ENCODE measurements around the gene MEIOB.

The MEIOB gene

GRCh38 chr16:1912215-1912543 is 40.2 kb upstream of the MEIOB start:
- DNase-seq (ENCODE audit: low read depth) = no peak
- TF ChIP-seq CTCF (IDR thresholded peaks at IDR 0.05; ENCODE audit: control insufficient read depth, extremely low read depth, insufficient read depth) = no peak
- no peak overlapping the region for H3K4me3 ChIP-seq (ENCODE audit: low read depth, low read length)

GRCh38 chr16:1911467-1912214 is 39.7 kb upstream of the MEIOB start:
- no peak for DNase-seq (ENCODE audit: low read depth)

GRCh38 chr16:1909561-1910231 is 37.7 kb upstream of the MEIOB start:
- H3K4me3 ChIP-seq (ENCODE audit: low read depth, low read length) = no peak overlapping the region
- no peak for DNase-seq (ENCODE audit: low read depth)
- no peak for TF ChIP-seq CTCF (IDR thresholded peaks at IDR 0.05; ENCODE audit: control insufficient read depth, extremely low read depth, insufficient read depth)

More at GRCh38 chr16:1911467-1912214, 39.7 kb upstream of the MEIOB start:
- H3K4me3 ChIP-seq (ENCODE audit: low read depth, low read length) = no peak overlapping the region
- no peak for TF ChIP-seq CTCF (IDR thresholded peaks at IDR 0.05; ENCODE audit: control insufficient read depth, extremely low read depth, insufficient read depth)

- DNase-seq (ENCODE audit: low read depth) = no peak
- no peak for TF ChIP-seq CTCF (IDR thresholded peaks at IDR 0.05; ENCODE audit: control insufficient read depth, extremely low read depth, insufficient read depth)
Observed at GRCh38 chr16:1908983-1909382, 37.0 kb upstream of the MEIOB start.

GRCh38 chr16:1908184-1908583 is 36.2 kb upstream of the MEIOB start:
- H3K4me3 ChIP-seq (ENCODE audit: low read depth, low read length) = no peak overlapping the region
- no peak for DNase-seq (ENCODE audit: low read depth)
- TF ChIP-seq CTCF (IDR thresholded peaks at IDR 0.05; ENCODE audit: control insufficient read depth, extremely low read depth, insufficient read depth) = no peak

More at GRCh38 chr16:1908983-1909382, 37.0 kb upstream of the MEIOB start:
- H3K4me3 ChIP-seq (ENCODE audit: low read depth, low read length) = no peak overlapping the region

GRCh38 chr16:1907226-1907860 is 35.4 kb upstream of the MEIOB start:
- no peak for DNase-seq (ENCODE audit: low read depth)
- TF ChIP-seq CTCF (IDR thresholded peaks at IDR 0.05; ENCODE audit: control insufficient read depth, extremely low read depth, insufficient read depth) = no peak
- no peak overlapping the region for H3K4me3 ChIP-seq (ENCODE audit: low read depth, low read length)

Measured in LNCaP clone FGC (cell line).